Panc1 (cell line): ENCODE data around the gene TAC3. TPM values are rescaled to one million over a fixed set of nuclear protein-coding genes. Genes with fewer than 3 reads are reported as not detected.

Experiments used
- ATAC-seq: fragments of 200-7000 bp; cut with Tn5 transposase; 2 replicates; pipeline ENCODE4 v1.9.1; 2020; ENCODE audit warnings: mild to moderate bottlenecking, moderate library complexity
- Bru-seq: library from RNA; stranded (reverse); fragments of 400-500 nt; gene quantifications from one replicate; lab custom pipeline; 2021; lab: Mats Ljungman, UMichigan
- BruChase-seq, 2 experiments: library from RNA; stranded (reverse); fragments of 400-500 nt; gene quantifications; one replicate each; lab custom pipeline; 2021; lab: Mats Ljungman, UMichigan
- BruUV-seq: library from RNA; stranded (reverse); fragments of 400-500 nt; replicated peaks from 2 replicates; lab custom pipeline; 2021; lab: Mats Ljungman, UMichigan
- CTCF ChIA-PET: fragments of 300-600 bp; sonication (Branson Sonifier 250); formaldehyde crosslinking; loops from one replicate; lab custom pipeline; 2022; ENCODE audit warnings: antibody characterized with exemption; lab: Charles Lee
- POLR2A ChIA-PET: fragments of 300-600 bp; sonication (Branson Sonifier 250); formaldehyde crosslinking; loops from one replicate; lab custom pipeline; 2022; ENCODE audit warnings: antibody characterized with exemption; lab: Charles Lee
- DNase-seq: peaks from one replicate; pipeline ENCODE4 v3.0.0-alpha.2; 2010; ENCODE audit warnings: low read depth, low spot score
- H3K27ac ChIP-seq: 2 replicates; pipeline ENCODE4 v1.5.1; 2011; ENCODE audit warnings: mild to moderate bottlenecking, low read length, inconsistent platforms
- H3K27me3 ChIP-seq: fragments of 200-500 bp; sonication (Bioruptor generic); 2 replicates; pipeline ENCODE4 v1.6.0; 2014; ENCODE audit warnings: low read length, inconsistent platforms; ENCODE audit not compliant: control insufficient read depth, insufficient read depth
- H3K36me3 ChIP-seq: fragments of 200-500 bp; sonication (Bioruptor generic); 2 replicates; pipeline ENCODE4 v1.5.1; 2014; ENCODE audit warnings: inconsistent platforms, mild to moderate bottlenecking, low read length, moderate library complexity; ENCODE audit not compliant: control insufficient read depth, insufficient read depth
- H3K4me1 ChIP-seq: 2 replicates; pipeline ENCODE4 v1.5.1; 2011; ENCODE audit warnings: inconsistent platforms, mild to moderate bottlenecking, low read length, moderate library complexity; ENCODE audit not compliant: control insufficient read depth, insufficient read depth
- H3K4me3 ChIP-seq, 2 experiments: 2 replicates each; pipeline ENCODE4 v1.5.1; 2011 to 2012; ENCODE audit warnings: low read depth in 2 of 2, low read length in 2 of 2, mild to moderate bottlenecking in 2 of 2, inconsistent platforms in 1 of 2, moderate library complexity in 1 of 2
- H3K9me3 ChIP-seq: fragments of 200-500 bp; sonication (Bioruptor generic); 2 replicates; pipeline ENCODE4 v1.5.1; 2014; ENCODE audit warnings: low read depth, mild to moderate bottlenecking, inconsistent platforms, low read length, moderate library complexity; ENCODE audit not compliant: control insufficient read depth, insufficient read depth
- POLR2AphosphoS5 ChIP-seq: IDR thresholded peaks from 2 replicates; pipeline ENCODE4 v1.6.1; 2012; ENCODE audit warnings: mild to moderate bottlenecking, low read depth, low read length, moderate library complexity
- REST ChIP-seq, 2 experiments: IDR thresholded peaks; 2 replicates each; pipeline ENCODE4 v1.6.1; 2011 to 2012; ENCODE audit warnings: low read depth in 2 of 2, control low read depth in 1 of 2, low read length in 1 of 2, mild to moderate bottlenecking in 1 of 2, moderate library complexity in 1 of 2; ENCODE audit not compliant: insufficient read depth in 1 of 2
- SIN3A ChIP-seq: IDR thresholded peaks from 2 replicates; pipeline ENCODE4 v1.6.1; 2012; ENCODE audit warnings: low read depth, mild to moderate bottlenecking, low read length, moderate library complexity, borderline replicate concordance; ENCODE audit not compliant: insufficient read depth
- TCF7L2 ChIP-seq: IDR thresholded peaks from 2 replicates; pipeline ENCODE4 v1.6.1; 2011; ENCODE audit warnings: mild to moderate bottlenecking, low read depth, low read length, inconsistent platforms
- in situ Hi-C: cut with HindIII; loops from 2 replicates; pipeline ENCODE4 v1.10.0; 2016; ENCODE audit warnings: low sequenced_read_pairs, low pct_unique_long_range_greater_than_20kb
- intact Hi-C: fragments of 100-400 bp; cut with micrococcal nuclease; formaldehyde crosslinking; loops from one replicate; pipeline ENCODE4 v1.10.0; 2022; ENCODE audit not compliant: unreplicated experiment
- long read RNA-seq: library from polyadenylated mRNA; unstranded; transcript quantifications from one replicate; pipeline ENCODE4 v2.0.0, GENCODE V29; 2021; ENCODE audit not compliant: unreplicated experiment
- polyA plus RNA-seq: library from polyadenylated mRNA; unstranded; fragments of >200 nt; gene quantifications from one replicate; pipeline ENCODE4 v1.2.1, GENCODE V29; 2012; ENCODE audit warnings: missing spikeins; ENCODE audit not compliant: insufficient read length
- total RNA-seq: library from RNA; stranded (reverse); gene quantifications from one replicate; pipeline ENCODE4 v1.2.1, GENCODE V29; 2021; ENCODE audit not compliant: unreplicated experiment
- TF ChIP-seq, protein P1 (sequence below): fragments of 450-650 bp; IDR thresholded peaks from 2 replicates; pipeline ENCODE4 v1.5.1; 2017; ENCODE audit warnings: mild to moderate bottlenecking

TAC3 gene
- total RNA-seq (not detected), Bru-seq, nascent RNA (percentile 14 among the genes with signal in this experiment), BruChase-seq, experiment 1, labeled RNA remaining after a 2-hour chase (percentile 24 among the genes with signal in this experiment), BruChase-seq, experiment 2, labeled RNA remaining after a 6-hour chase (percentile 24 among the genes with signal in this experiment)
- 0.50 TPM for polyA plus RNA-seq
- long read RNA-seq = 0 reads

GRCh38 chr12:57016348-57016747 is at the start of gene TAC3:
TAC3 (minus strand) TSS chr12:57016529; CDS start chr12:57015797, 732 bp downstream.
- ATAC-seq (peak; percentile 46; the same call in 1 of the 2 replicates), DNase-seq (no peak)
- in situ Hi-C loops = no loop called here
- Histone ChIP-seq H3K4me3 (no peak within 1 kb of the TSS), H3K27me3 (peaks cover 14% of the 10 kb centered on the region), H3K27ac (no peak within 1 kb of the TSS), H3K36me3 (no peaks in the 10 kb centered on the region), H3K9me3 (no peaks in the 10 kb centered on the region), H3K4me1 (no peaks in the 10 kb centered on the region)
- ChIA-PET CTCF (interaction anchor here (0.6 kb wide), 3 partner anchors 12 to 166 kb away, joined by 3 to 5 read pairs (median 4); no protein-coding TSS in a partner anchor), POLR2A (interaction anchor here (0.6 kb wide), 1 partner anchor 49 kb away, joined by 17 read pairs; no protein-coding TSS in a partner anchor)
- BruUV-seq = no TSS peak
- intact Hi-C loops = no loop called here
- TF ChIP-seq SIN3A = no peak
- TF ChIP-seq REST (IDR thresholded peaks at IDR 0.05; ENCODE audit: insufficient read depth in 1 of 2, low read depth in 2 of 2, low read length in 1 of 2) = no peak
- TF ChIP-seq POLR2AphosphoS5 = no peak
- TF ChIP-seq TCF7L2 = no peak
- TF ChIP-seq, protein P1, sequence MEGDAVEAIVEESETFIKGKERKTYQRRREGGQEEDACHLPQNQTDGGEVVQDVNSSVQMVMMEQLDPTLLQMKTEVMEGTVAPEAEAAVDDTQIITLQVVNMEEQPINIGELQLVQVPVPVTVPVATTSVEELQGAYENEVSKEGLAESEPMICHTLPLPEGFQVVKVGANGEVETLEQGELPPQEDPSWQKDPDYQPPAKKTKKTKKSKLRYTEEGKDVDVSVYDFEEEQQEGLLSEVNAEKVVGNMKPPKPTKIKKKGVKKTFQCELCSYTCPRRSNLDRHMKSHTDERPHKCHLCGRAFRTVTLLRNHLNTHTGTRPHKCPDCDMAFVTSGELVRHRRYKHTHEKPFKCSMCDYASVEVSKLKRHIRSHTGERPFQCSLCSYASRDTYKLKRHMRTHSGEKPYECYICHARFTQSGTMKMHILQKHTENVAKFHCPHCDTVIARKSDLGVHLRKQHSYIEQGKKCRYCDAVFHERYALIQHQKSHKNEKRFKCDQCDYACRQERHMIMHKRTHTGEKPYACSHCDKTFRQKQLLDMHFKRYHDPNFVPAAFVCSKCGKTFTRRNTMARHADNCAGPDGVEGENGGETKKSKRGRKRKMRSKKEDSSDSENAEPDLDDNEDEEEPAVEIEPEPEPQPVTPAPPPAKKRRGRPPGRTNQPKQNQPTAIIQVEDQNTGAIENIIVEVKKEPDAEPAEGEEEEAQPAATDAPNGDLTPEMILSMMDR = no peak

GRCh38 chr12:57063991-57064685 is 47.8 kb upstream of the TAC3 start:
- no peak overlapping the region for H3K4me3 ChIP-seq
- no peak overlapping the region for H3K27ac ChIP-seq
- in situ Hi-C loops = no loop called here
- no peaks in the 10 kb centered on the region for H3K4me1 ChIP-seq
- ATAC-seq (no peak), DNase-seq (no peak)
- intact Hi-C loops = loop anchor here (2.0 to 5.0 kb wide), 2 partner anchors 57 to 307 kb away; partner anchors contain the start of gene ZBTB39
- POLR2A ChIA-PET = no interaction called here
- CTCF ChIA-PET = no interaction called here
- no TSS peak for BruUV-seq
- H3K9me3 ChIP-seq = no peaks in the 10 kb centered on the region
- H3K36me3 ChIP-seq = peaks cover 35% of the 10 kb centered on the region
- TF ChIP-seq SIN3A (no peak), REST (IDR thresholded peaks at IDR 0.05; ENCODE audit: insufficient read depth in 1 of 2, low read depth in 2 of 2, low read length in 1 of 2) (no peak), POLR2AphosphoS5 (no peak), TCF7L2 (no peak)
- TF ChIP-seq, protein P1 = no peak
- no peaks in the 10 kb centered on the region for H3K27me3 ChIP-seq
